HCT116 (cell line): ENCODE data around the gene ZBTB33.

Experiments used
- CTCF ChIP-seq, 3 experiments: fragments of 200-600 bp in 1 of 3; sonication (generic) in 1 of 3; IDR thresholded peaks in 2 of 3; conservative IDR thresholded peaks in 1 of 3; 2 replicates each; pipeline ENCODE4 v1.5.1; 2012 to 2017; ENCODE audit warnings: low read depth in 2 of 3, low read length in 2 of 3, antibody characterized with exemption in 1 of 3, borderline replicate concordance in 1 of 3, control low read depth in 1 of 3, mild to moderate bottlenecking in 1 of 3, mixed read lengths in 1 of 3, mixed run types in 1 of 3, moderate library complexity in 1 of 3; ENCODE audit not compliant: insufficient read depth in 1 of 3
- POLR2A ChIP-seq: IDR thresholded peaks from 2 replicates; pipeline ENCODE4 v1.7.0; 2011; ENCODE audit warnings: borderline replicate concordance; ENCODE audit not compliant: insufficient read depth, insufficient read length; ENCODE audit errors: extremely low read depth
- POLR2AphosphoS5 ChIP-seq: IDR thresholded peaks from 2 replicates; pipeline ENCODE4 v1.6.1; 2011; ENCODE audit warnings: mild to moderate bottlenecking, low read depth, low read length, moderate library complexity
- RAD21 ChIP-seq: IDR thresholded peaks from 2 replicates; pipeline ENCODE4 v1.6.1; 2012; ENCODE audit warnings: low read depth, mild to moderate bottlenecking
- REST ChIP-seq: IDR thresholded peaks from 2 replicates; pipeline ENCODE4 v1.6.1; 2012; ENCODE audit warnings: low read depth

- TF ChIP-seq CTCF (IDR thresholded peaks at IDR 0.05 in 2 of 3, conservative IDR thresholded peaks at IDR 0.05 in 1 of 3; ENCODE audit: borderline replicate concordance in 1 of 3, insufficient read depth in 1 of 3, low read depth in 2 of 3, low read length in 2 of 3) (no peak), POLR2AphosphoS5 (no peak), REST (no peak), POLR2A (no peak), RAD21 (no peak)
These were observed 39.5 kb downstream of the ZBTB33 start for GRCh38 chrX:120290107-120290506.
